ENCODE results near the gene JAGN1.
"Not testable (repeated sequence)": the region's sequence is repeated elsewhere in the genome, so short reads cannot be mapped to it uniquely, and the experiment has no call there.

The JAGN1 gene

GRCh38 chr3:9918261-9919038 lies 28.0 kb downstream of the JAGN1 start:
- DNase-seq (ENCODE audit: low spot score), result no peak

- no peak for DNase-seq (ENCODE audit: low spot score)
These were observed 37.7 kb downstream of the JAGN1 start for GRCh38 chr3:9928158-9928557.

DNA sequence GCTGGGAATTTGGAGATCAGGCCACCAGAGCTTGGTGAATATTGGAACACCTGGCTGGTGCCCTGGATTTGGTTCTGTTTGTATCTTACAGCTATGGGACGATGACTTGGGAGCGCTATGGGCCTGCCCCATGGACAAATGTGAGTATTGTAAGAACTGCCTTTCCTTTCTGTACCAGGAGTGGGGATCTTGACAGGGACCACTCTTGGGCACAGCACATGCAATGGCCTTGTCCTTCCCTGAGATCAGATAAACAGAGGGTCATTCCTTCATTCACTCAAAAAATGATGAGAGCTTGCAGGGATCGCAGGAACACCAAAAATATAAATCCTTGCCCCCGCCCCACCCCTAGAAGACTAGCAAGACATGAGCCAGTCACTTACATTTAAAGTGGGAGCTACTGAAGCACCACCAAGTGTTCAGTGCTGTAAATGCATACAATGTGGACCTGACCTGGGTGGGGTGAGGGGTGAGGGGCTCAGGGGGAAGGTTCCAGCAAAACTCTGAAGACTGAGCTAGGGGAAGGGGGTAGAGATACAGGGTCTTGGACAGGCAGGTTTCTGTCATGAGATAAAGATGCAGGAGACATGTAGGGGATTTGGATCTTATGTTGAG lies 40.5 kb downstream of the JAGN1 start:
- no peak for DNase-seq (ENCODE audit: low spot score)

DNA sequence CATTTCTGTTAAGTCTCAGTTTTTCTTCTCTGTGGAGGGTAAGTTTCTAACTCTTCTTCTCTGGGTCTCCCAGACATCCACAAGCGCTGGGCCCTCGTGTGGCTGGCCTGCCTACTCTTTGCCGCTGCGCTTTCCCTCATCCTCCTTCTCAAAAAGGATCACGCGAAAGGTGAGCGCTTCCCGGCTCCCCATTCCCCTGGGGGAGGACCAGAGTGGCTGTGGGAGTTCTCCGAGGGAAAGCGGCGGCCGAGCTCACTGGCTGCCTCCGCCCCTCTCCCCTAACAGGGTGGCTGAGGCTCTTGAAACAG lies 42.1 kb downstream of the JAGN1 start:
- DNase-seq (ENCODE audit: low spot score), result no peak

GRCh38 chr3:9932843-9933560 lies 42.6 kb downstream of the JAGN1 start:
- DNase-seq (ENCODE audit: low spot score), result peak; percentile 95

GRCh38 chr3:9933561-9934234 lies 43.3 kb downstream of the JAGN1 start, which contains the start of gene CRELD1:
TSS of gene CRELD1 (plus strand) at chr3:9933834. CDS start at chr3:9934439, 605 bp downstream.
- DNase-seq (ENCODE audit: low spot score), result peak; percentile 95

DNA sequence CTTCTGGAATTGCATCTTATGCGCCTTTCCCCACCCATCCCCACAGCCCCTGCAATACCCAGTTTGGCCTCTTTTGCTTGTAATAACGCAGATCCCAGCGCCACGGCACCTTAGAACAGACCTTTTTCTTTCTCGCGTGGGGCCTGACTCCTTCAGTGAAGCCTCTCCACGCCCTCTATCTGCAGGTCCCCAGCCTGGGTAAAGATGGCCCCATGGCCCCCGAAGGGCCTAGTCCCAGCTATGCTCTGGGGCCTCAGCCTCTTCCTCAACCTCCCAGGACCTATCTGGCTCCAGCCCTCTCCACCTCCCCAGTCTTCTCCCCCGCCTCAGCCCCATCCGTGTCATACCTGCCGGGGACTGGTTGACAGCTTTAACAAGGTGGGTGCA lies 43.8 kb downstream of the JAGN1 start:
- no peak for DNase-seq (ENCODE audit: low spot score)

- no peak for DNase-seq (ENCODE audit: low spot score)
These were observed 44.6 kb downstream of the JAGN1 start for GRCh38 chr3:9934993-9935392.

- DNase-seq (ENCODE audit: low spot score), result no peak
These were observed 45.6 kb downstream of the JAGN1 start for GRCh38 chr3:9935966-9936510.

DNA sequence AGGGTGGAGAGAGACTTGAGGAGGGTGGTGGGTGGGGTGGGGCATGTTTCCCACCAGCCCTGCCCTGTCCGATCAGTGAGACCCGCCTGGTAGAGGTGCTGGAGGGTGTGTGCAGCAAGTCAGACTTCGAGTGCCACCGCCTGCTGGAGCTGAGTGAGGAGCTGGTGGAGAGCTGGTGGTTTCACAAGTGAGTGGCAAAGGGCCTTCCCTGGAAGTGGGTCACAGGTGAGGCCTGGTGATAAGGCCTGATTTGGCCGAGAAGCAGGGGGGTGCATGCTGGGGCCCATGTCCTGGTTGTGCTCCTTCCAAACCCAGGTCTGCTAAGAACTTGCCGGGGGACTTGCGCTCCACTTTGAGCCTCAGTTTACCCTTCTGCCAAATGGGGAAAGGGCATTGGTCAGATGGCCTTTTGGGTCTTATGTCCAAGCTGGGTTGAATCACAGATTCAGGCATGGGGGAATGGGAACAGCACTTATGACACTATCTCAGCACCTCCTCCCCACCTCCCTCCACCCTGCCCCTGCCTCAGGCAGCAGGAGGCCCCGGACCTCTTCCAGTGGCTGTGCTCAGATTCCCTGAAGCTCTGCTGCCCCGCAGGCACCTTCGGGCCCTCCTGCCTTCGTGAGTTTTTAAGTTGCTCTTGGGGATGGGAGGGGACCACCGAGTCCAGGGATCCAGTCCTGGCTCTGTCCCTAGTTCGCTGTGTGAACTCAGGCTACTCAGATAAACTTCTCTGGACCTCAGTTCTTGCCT lies 47.3 kb downstream of the JAGN1 start:
- DNase-seq (ENCODE audit: low spot score), result no peak

- DNase-seq (ENCODE audit: low spot score), result no peak
These were observed 48.6 kb downstream of the JAGN1 start for GRCh38 chr3:9938966-9939365.

DNA sequence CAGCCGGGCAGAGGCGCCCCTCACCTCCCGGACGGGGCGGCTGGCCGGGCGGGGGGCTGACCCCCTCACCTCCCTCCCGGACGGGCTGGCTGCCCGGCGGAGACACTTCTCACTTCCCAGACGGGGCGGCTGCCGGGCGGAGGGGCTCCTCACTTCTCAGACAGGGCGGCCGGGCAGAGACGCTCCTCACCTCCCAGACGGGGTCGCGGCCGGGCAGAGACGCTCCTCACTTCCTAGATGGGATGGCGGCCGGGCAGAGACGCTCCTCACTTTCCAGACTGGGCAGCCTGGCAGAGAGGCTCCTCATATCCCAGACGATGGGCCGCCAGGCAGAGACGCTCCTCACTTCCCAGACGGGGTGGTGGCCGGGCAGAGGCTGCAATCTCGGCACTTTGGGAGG lies 49.5 kb downstream of the JAGN1 start:
- not testable (repeated sequence) for DNase-seq (ENCODE audit: low spot score)

- no peak for DNase-seq (ENCODE audit: low spot score)
These were observed 50.3 kb downstream of the JAGN1 start for GRCh38 chr3:9940746-9941145.

DNA sequence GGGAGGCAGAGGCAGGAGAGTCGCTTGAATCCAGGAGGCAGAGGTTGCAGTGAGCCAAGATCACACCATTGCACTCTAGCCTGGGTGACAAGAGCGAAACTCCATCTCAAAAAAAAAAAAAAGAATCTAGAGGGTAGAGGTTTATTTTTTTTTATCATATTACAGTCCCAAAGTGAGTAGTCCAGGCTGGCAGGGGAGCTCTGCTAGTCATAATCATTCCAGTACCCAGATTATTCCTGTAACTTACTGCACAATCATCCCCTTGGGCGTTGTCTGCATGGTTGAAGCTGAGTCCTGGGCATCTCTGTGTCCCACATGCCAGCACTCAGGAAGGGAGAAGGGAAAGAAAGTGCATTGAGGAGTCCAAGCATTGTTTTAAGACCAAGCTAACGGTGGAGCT lies 51.8 kb downstream of the JAGN1 start:
- no peak for DNase-seq (ENCODE audit: low spot score)

DNA sequence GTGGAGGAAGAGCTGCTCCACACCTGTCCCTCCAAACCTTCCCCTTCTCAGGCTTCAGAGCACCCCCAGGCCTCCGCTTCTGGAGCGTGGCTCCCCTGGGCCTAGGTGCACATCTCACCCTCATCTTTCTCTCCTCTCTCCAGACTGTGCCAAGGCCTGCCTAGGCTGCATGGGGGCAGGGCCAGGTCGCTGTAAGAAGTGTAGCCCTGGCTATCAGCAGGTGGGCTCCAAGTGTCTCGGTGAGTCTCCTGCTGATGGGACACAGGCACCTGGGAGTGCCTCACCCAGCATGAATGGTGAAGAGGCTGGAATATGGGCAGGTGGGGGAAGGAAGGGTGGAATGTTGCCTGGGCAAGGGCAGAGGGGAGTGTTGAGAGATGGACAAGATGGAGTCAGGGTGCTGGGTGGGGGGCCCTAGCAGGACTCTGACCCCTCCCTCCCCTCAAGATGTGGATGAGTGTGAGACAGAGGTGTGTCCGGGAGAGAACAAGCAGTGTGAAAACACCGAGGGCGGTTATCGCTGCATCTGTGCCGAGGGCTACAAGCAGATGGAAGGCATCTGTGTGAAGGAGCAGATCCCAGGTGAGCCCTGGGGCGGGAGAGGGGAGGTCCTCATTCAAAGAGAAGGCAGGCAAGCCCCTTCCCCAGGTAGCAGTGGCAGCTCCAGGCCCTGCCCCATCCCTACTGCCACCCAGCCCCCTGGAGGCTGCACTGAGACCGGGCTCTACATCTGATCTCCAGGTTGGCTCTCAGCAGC lies 52.7 kb downstream of the JAGN1 start:
- DNase-seq (ENCODE audit: low spot score), result no peak

Data from RKO (cell line).